BJ (cell line): Measurements from ENCODE around the gene DDC. TPM values are rescaled to one million over a fixed set of nuclear protein-coding genes. Genes with fewer than 3 reads are reported as not detected.

Experiments used
- CTCF ChIA-PET: fragments of 350-600 bp; formaldehyde crosslinking; extraction: SDS; loops from one replicate; lab custom pipeline; 2021; ENCODE audit warnings: antibody characterized with exemption, inconsistent platforms; lab: Yijun Ruan, JAX
- POLR2A ChIA-PET: fragments of 300-600 bp; sonication (Branson Sonifier 250); formaldehyde crosslinking; extraction: SDS; loops from one replicate; lab custom pipeline; 2021; ENCODE audit warnings: antibody characterized with exemption; lab: Charles Lee
- DNase-seq: peaks from one replicate; pipeline ENCODE4 v3.0.0-alpha.2; 2011; ENCODE audit warnings: low read depth
- H3K27me3 ChIP-seq: 2 replicates; pipeline ENCODE4 v1.6.0; 2011; ENCODE audit warnings: low read length; ENCODE audit not compliant: control insufficient read depth, insufficient read depth
- H3K36me3 ChIP-seq: 2 replicates; pipeline ENCODE4 v1.5.1; 2011; ENCODE audit warnings: low read length; ENCODE audit not compliant: control insufficient read depth, insufficient read depth
- H3K4me3 ChIP-seq: 2 replicates; pipeline ENCODE4 v1.5.1; 2011; ENCODE audit warnings: low read depth, mild to moderate bottlenecking, control low read depth, low read length
- CTCF ChIP-seq: IDR thresholded peaks from 2 replicates; pipeline ENCODE4 v1.5.1; 2011; ENCODE audit warnings: low read depth, mild to moderate bottlenecking, control low read depth, inconsistent platforms, low read length, moderate library complexity; ENCODE audit not compliant: insufficient read depth
- polyA plus RNA-seq: library from polyadenylated mRNA; depleted of rRNA; stranded (reverse); fragments of >200 nt; gene quantifications from 2 replicates; pipeline ENCODE4 v1.2.3, GENCODE V29; 2011

DDC gene
- polyA plus RNA-seq, 1 experiment: not detected

- TF ChIP-seq CTCF: no peak
Observed at GRCh38 chr7:50449501-50449880, 115.7 kb downstream of the DDC start.

DNA sequence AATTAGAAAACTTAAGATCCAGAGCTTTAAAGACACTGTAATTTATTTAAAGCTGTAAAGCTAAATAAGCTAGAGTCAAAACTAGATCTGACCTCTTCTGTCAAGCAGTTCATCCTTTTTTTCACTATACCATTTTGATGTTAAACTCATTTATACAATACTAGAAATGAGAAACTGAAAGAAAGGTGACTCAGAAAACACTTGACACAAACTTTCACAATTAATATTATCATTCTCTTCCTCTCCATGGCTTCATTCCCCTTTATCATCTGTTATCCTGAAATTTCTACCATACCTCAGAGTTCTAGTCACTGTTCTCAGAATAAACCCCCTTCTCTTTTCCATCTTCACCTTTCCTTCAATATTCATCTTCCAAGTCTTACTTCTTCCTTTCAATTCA lies 116.4 kb downstream of the DDC start:
- POLR2A ChIA-PET: no interaction called here

More at GRCh38 chr7:50449501-50449880, 115.7 kb downstream of the DDC start:
- POLR2A ChIA-PET: no interaction called here
- CTCF ChIA-PET: no interaction called here
- H3K36me3 ChIP-seq: peaks cover 2% of the 10 kb centered on the region
- H3K27me3 ChIP-seq: peaks cover 1% of the 10 kb centered on the region; the same call in 1 of the 2 replicates
- no peak for DNase-seq
- H3K4me3 ChIP-seq: peak overlapping the region; percentile 80

DNA sequence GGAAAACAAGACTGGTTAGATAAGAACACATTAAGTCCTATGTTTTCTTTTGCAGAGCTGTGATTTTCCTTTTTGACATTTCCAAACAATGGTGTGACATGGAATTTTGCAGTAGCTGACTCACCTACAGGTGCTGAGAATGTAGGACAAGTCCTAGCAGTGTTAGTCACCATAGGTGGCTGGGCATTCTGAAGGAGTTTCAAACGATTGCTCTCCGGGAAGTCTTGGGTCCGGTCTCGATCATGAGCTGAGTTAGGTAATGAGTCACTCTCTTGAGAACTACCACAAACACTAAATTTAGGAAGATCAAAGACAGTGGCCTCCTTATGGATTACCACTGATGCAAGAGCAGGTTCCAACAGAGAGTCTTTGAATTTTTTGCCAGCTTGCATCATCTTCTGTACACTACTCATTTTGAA lies 118.7 kb downstream of the DDC start:
- no peak overlapping the region for H3K4me3 ChIP-seq
- H3K27me3 ChIP-seq: no peaks in the 10 kb centered on the region
- ChIA-PET CTCF (interaction anchor here (2.0 kb wide), 1 partner anchor 28 kb away, joined by 8 read pairs; no protein-coding TSS in a partner anchor), POLR2A (no interaction called here)
- peaks cover 2% of the 10 kb centered on the region for H3K36me3 ChIP-seq
- no peak for DNase-seq
- no peak for TF ChIP-seq CTCF

More for the DNA sequence above, 116.4 kb downstream of the DDC start:
- Histone ChIP-seq H3K27me3 (peaks cover 1% of the 10 kb centered on the region; the same call in 1 of the 2 replicates), H3K36me3 (peaks cover 2% of the 10 kb centered on the region), H3K4me3 (no peak overlapping the region)
- TF ChIP-seq CTCF: no peak
- CTCF ChIA-PET: interaction anchor here (1.4 kb wide), 1 partner anchor 19 kb away, joined by 4 read pairs; no protein-coding TSS in a partner anchor
- no peak for DNase-seq

- no peaks in the 10 kb centered on the region for H3K27me3 ChIP-seq
- POLR2A ChIA-PET: no interaction called here
- no peak for TF ChIP-seq CTCF
- H3K4me3 ChIP-seq: no peak overlapping the region
- peaks cover 2% of the 10 kb centered on the region; the same call in 1 of the 2 replicates for H3K36me3 ChIP-seq
- CTCF ChIA-PET: interaction anchor here (0.8 to 2.0 kb wide), 2 partner anchors 9 to 31 kb away, joined by 3 to 5 read pairs; no protein-coding TSS in a partner anchor
- DNase-seq: peak; percentile 21
Observed at GRCh38 chr7:50436133-50436806, 128.9 kb downstream of the DDC start.

DNA sequence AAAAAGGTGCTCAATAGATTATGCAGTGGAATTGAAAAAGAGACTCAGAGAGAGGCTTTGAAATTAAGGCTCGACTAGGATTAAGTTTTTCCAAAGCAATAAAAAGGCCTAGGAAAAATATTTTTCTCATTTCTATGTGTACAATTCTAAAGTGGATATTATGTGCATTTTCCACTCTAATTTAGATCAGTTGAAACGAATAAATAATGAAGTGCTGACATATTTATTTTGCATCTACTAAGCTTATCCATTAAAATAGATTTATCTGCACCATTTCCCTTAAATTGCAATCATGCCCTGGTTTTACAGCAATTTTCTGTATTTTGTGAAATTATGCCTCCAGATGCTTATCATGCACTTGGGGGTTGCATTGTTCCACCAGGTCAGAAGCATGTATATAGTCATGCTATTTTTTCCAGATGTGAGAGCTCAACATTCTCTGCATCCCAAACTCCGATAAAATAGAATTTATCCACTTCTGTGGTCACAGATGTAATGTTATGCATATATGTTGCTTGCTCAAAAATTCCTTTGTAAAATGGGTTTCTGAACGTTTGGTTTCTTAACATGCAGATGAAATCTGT lies 133.4 kb downstream of the DDC start:
- POLR2A ChIA-PET: no interaction called here
- Histone ChIP-seq H3K36me3 (no peaks in the 10 kb centered on the region), H3K4me3 (no peak overlapping the region), H3K27me3 (no peaks in the 10 kb centered on the region)
- no peak for TF ChIP-seq CTCF
- CTCF ChIA-PET: interaction anchor here (0.8 kb wide), 1 partner anchor 14 kb away, joined by 3 read pairs; no protein-coding TSS in a partner anchor
- no peak for DNase-seq
